Common myeloid progenitor, CD34-positive (primary cell): ENCODE measurements around the gene MIEF2.

Source experiments
- CTCF ChIA-PET: fragments of 350-600 bp; sonication (Branson Sonifier 250); formaldehyde crosslinking; loops from one replicate; lab custom pipeline; 2021; ENCODE audit warnings: antibody characterized with exemption; lab: Charles Lee
- POLR2A ChIA-PET: fragments of 350-600 bp; sonication (Branson Sonifier 250); formaldehyde crosslinking; loops from one replicate; lab custom pipeline; 2021; ENCODE audit warnings: antibody characterized with exemption; lab: Charles Lee
- DNase-seq, 3 donors: peaks; one replicate each; pipeline versions ENCODE4 v3.0.0 to v3.0.0-alpha.2; 2013
- H3K27ac ChIP-seq, 2 experiments: 1 replicate in 1 of 2; 2 replicates in 1 of 2; pipeline ENCODE4 v1.7.0; 2013; ENCODE audit warnings: inconsistent platforms in 2 of 2, low read length in 2 of 2, mild to moderate bottlenecking in 2 of 2, low read depth in 1 of 2, moderate library complexity in 1 of 2; ENCODE audit not compliant: severe bottlenecking in 2 of 2, insufficient read depth in 1 of 2, poor library complexity in 1 of 2
- H3K27me3 ChIP-seq, 5 experiments: replicated peaks in 2 of 5; 1 replicate in 3 of 5; 2 replicates in 2 of 5; pipeline versions ENCODE4 v1.6.1 to v1.7.0; 2013; ENCODE audit warnings: low read length in 4 of 5, mild to moderate bottlenecking in 2 of 5, moderate library complexity in 2 of 5, inconsistent platforms in 1 of 5; ENCODE audit not compliant: insufficient read depth in 5 of 5, control insufficient read depth in 4 of 5
- H3K36me3 ChIP-seq, 4 experiments: 1 replicate in 2 of 4; 2 replicates in 2 of 4; pipeline versions ENCODE4 v1.6.1 to v1.7.0; 2013; ENCODE audit warnings: low read length in 3 of 4, control low read depth in 1 of 4, mild to moderate bottlenecking in 1 of 4; ENCODE audit not compliant: control insufficient read depth in 4 of 4, insufficient read depth in 4 of 4
- H3K4me1 ChIP-seq, 4 experiments: 1 replicate in 3 of 4; 2 replicates in 1 of 4; pipeline versions ENCODE4 v1.6.1 to v1.7.1; 2013; ENCODE audit warnings: low read length in 3 of 4, mild to moderate bottlenecking in 3 of 4, control low read depth in 1 of 4, inconsistent platforms in 1 of 4, moderate library complexity in 1 of 4; ENCODE audit not compliant: control insufficient read depth in 4 of 4, insufficient read depth in 4 of 4; ENCODE audit errors: control extremely low read depth in 1 of 4
- H3K4me3 ChIP-seq, 7 experiments: 1 replicate in 4 of 7; 2 replicates in 3 of 7; pipeline versions ENCODE4 v1.5.1 to v1.7.0; 2013; ENCODE audit warnings: mild to moderate bottlenecking in 7 of 7, low read length in 6 of 7, moderate library complexity in 6 of 7, inconsistent platforms in 2 of 7, low read depth in 2 of 7, control low read depth in 1 of 7; ENCODE audit not compliant: insufficient read depth in 4 of 7, control insufficient read depth in 1 of 7; ENCODE audit errors: extremely low read depth in 1 of 7
- H3K9me3 ChIP-seq, 5 experiments: 1 replicate in 4 of 5; 2 replicates in 1 of 5; pipeline versions ENCODE4 v1.6.1 to v1.7.1; 2013; ENCODE audit warnings: low read length in 4 of 5, mild to moderate bottlenecking in 2 of 5, inconsistent platforms in 1 of 5, low read depth in 1 of 5, moderate library complexity in 1 of 5; ENCODE audit not compliant: control insufficient read depth in 4 of 5, insufficient read depth in 2 of 5; ENCODE audit errors: control extremely low read depth in 1 of 5
- WGBS: methylation state at CpG from one replicate; pipeline ENCODE4 v1.1.5; 2013; ENCODE audit not compliant: insufficient coverage; 5-methylcytosine and 5-hydroxymethylcytosine counted together

MIEF2 gene

GRCh38 chr17:18250259-18250658, 10.2 kb upstream of the MIEF2 start:
- CTCF ChIA-PET: interaction anchor here (0.7 kb wide), 1 partner anchor 10 kb away, joined by 3 read pairs; no protein-coding TSS in a partner anchor

GRCh38 chr17:18250708-18251107, 9.8 kb upstream of the MIEF2 start:
- no peak for DNase-seq
- Histone ChIP-seq H3K27me3 (no peaks in the 10 kb centered on the region), H3K9me3 (no peaks in the 10 kb centered on the region), H3K4me1 (no peaks in the 10 kb centered on the region), H3K36me3 (peaks cover 3 to 93% (median 70%) of the 10 kb centered on the region in 4 experiments), H3K27ac (no peak overlapping the region), H3K4me3 (no peak overlapping the region)
- ChIA-PET POLR2A (no interaction called here), CTCF (interaction anchor here (0.7 kb wide), 1 partner anchor 9 kb away, joined by 3 read pairs; no protein-coding TSS in a partner anchor)
- 97% methylated on average over 14 of the region's 14 CpGs for WGBS

More at GRCh38 chr17:18250259-18250658, 10.2 kb upstream of the MIEF2 start:
- Histone ChIP-seq H3K36me3 (peaks cover 3 to 93% (median 70%) of the 10 kb centered on the region in 4 experiments), H3K9me3 (no peaks in the 10 kb centered on the region), H3K4me3 (no peak overlapping the region), H3K27me3 (no peaks in the 10 kb centered on the region), H3K4me1 (no peaks in the 10 kb centered on the region), H3K27ac (no peak overlapping the region)
- 94% methylated on average over 8 of the region's 9 CpGs for WGBS
- DNase-seq: no peak
- POLR2A ChIA-PET: no interaction called here

- Histone ChIP-seq H3K4me1 (no peaks in the 10 kb centered on the region), H3K36me3 (peaks cover 3 to 93% (median 73%) of the 10 kb centered on the region in 4 experiments), H3K27ac (no peak overlapping the region), H3K4me3 (no peak overlapping the region), H3K27me3 (no peaks in the 10 kb centered on the region), H3K9me3 (no peaks in the 10 kb centered on the region)
- WGBS: 95% methylated on average over 15 of the region's 15 CpGs
- CTCF ChIA-PET: no interaction called here
- no peak for DNase-seq
- POLR2A ChIA-PET: no interaction called here
Observed at GRCh38 chr17:18251204-18251603, 9.3 kb upstream of the MIEF2 start.

DNA sequence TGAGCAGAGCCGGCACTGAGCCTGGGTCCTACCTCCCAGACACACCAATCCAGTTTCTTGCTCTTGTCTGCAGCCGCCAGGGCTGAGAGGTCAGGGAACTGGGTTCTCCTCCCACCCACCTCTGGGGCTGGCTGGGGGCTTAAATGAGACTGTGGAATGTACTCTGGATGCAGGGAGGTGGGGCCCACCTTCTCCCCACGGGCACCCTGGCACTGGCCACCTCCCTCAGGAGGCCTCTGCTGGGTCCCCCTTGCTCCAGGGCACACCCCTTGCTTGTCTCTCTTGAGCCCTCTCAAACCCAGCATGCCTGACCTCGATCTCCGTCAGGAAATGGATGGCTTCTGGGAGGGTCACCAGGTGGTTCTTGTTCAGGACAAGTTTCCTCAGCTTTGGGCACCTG, 8.3 kb upstream of the MIEF2 start:
- WGBS: 100% methylated on average over 1 of the region's 5 CpGs
- no peaks in the 10 kb centered on the region for H3K9me3 ChIP-seq
- H3K4me1 ChIP-seq: peaks cover 0 to 7% (median 5%) of the 10 kb centered on the region in 4 experiments
- peaks cover 3 to 91% (median 71%) of the 10 kb centered on the region in 4 experiments for H3K36me3 ChIP-seq
- H3K27ac ChIP-seq: no peak overlapping the region
- H3K27me3 ChIP-seq: no peaks in the 10 kb centered on the region
- CTCF ChIA-PET: no interaction called here
- no peak for DNase-seq
- POLR2A ChIA-PET: no interaction called here
- H3K4me3 ChIP-seq: no peak overlapping the region

DNA sequence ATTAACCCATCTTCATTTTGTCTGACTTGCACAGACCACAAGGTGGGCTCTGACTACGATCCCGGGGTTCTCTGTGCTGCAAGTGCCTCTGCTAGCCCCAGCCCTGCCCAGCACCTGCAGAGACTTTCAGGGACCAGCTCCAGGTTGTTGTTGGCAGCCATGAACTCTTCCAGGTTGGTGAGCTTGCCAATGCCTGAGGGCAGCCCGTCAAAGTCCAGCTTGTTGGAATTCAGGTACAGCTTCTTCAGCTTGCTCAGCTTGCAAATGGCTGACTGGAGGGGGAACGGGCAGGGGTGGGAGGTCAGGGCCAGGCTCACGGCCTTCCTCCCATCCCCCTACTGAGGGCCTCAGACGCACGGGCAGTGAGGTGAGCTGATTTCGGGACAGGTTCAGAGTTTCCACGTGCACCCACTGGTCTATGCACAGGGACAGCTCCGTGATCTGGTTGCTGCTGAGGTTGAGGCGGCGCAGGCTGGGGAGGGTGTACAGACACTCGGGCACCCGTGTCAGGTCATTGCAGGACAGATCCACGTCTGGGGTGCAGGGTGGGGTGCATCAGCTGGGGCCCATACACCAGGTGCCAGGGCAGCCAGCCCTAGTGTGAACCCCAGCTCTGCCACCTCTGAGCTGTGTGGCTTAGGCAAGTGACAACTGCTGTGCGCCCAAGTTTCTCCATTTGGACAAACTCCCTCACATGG, 7.1 kb upstream of the MIEF2 start:
- 96% methylated on average over 14 of the region's 16 CpGs for WGBS
- H3K27me3 ChIP-seq: no peaks in the 10 kb centered on the region
- CTCF ChIA-PET: no interaction called here
- H3K27ac ChIP-seq: no peak overlapping the region
- peaks cover 0 to 15% (median 11%) of the 10 kb centered on the region in 4 experiments for H3K4me1 ChIP-seq
- DNase-seq: no peak
- no peaks in the 10 kb centered on the region for H3K9me3 ChIP-seq
- H3K4me3 ChIP-seq: no peak overlapping the region
- POLR2A ChIA-PET: no interaction called here
- H3K36me3 ChIP-seq: peaks cover 3 to 79% (median 63%) of the 10 kb centered on the region in 4 experiments

- no peak overlapping the region for H3K27ac ChIP-seq
- H3K4me3 ChIP-seq: no peak overlapping the region
- H3K27me3 ChIP-seq: no peaks in the 10 kb centered on the region
- over 99% methylated on average over 17 of the region's 27 CpGs for WGBS
- CTCF ChIA-PET: interaction anchor here (1.2 kb wide), 1 partner anchor 61 kb away, joined by 3 read pairs; no protein-coding TSS in a partner anchor
- H3K4me1 ChIP-seq: peaks cover 0 to 21% (median 16%) of the 10 kb centered on the region in 4 experiments
- H3K9me3 ChIP-seq: no peaks in the 10 kb centered on the region
- POLR2A ChIA-PET: no interaction called here
- peaks cover 3 to 71% (median 59%) of the 10 kb centered on the region in 4 experiments for H3K36me3 ChIP-seq
- DNase-seq: no peak
Observed at GRCh38 chr17:18253947-18254821, 6.3 kb upstream of the MIEF2 start.
